Measurements from ENCODE around the gene SIGLEC11.
"Not testable (repeated sequence)": the region's sequence is repeated elsewhere in the genome, so short reads cannot be mapped to it uniquely, and the experiment has no call there.

SIGLEC11 gene, protein sequence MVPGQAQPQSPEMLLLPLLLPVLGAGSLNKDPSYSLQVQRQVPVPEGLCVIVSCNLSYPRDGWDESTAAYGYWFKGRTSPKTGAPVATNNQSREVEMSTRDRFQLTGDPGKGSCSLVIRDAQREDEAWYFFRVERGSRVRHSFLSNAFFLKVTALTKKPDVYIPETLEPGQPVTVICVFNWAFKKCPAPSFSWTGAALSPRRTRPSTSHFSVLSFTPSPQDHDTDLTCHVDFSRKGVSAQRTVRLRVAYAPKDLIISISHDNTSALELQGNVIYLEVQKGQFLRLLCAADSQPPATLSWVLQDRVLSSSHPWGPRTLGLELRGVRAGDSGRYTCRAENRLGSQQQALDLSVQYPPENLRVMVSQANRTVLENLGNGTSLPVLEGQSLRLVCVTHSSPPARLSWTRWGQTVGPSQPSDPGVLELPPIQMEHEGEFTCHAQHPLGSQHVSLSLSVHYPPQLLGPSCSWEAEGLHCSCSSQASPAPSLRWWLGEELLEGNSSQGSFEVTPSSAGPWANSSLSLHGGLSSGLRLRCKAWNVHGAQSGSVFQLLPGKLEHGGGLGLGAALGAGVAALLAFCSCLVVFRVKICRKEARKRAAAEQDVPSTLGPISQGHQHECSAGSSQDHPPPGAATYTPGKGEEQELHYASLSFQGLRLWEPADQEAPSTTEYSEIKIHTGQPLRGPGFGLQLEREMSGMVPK

GRCh38 chr19:49960980-49961379 is at the start of gene SIGLEC11:
Gene SIGLEC11 (minus strand): TSS chr19:49961172. CDS start chr19:49961081, 91 bp downstream.
- H3K9me3 ChIP-seq (ENCODE audit: control insufficient read depth, low read length); H3K4me3 ChIP-seq (ENCODE audit: low read length); H3K27me3 ChIP-seq (ENCODE audit: control insufficient read depth, insufficient read depth, low read length); H3K36me3 ChIP-seq (ENCODE audit: control insufficient read depth, insufficient read depth, low read length); H3K4me1 ChIP-seq (ENCODE audit: control insufficient read depth, insufficient read depth, low read length); H3K9ac ChIP-seq (ENCODE audit: low read length): not testable (repeated sequence)

- Histone ChIP-seq H3K4me3 (ENCODE audit: low read length) (no peak overlapping the region), H3K4me1 (ENCODE audit: control insufficient read depth, insufficient read depth, low read length) (peaks cover 8% of the 10 kb centered on the region), H3K27me3 (ENCODE audit: control insufficient read depth, insufficient read depth, low read length) (no peaks in the 10 kb centered on the region), H3K9me3 (ENCODE audit: control insufficient read depth, low read length) (no peaks in the 10 kb centered on the region), H3K9ac (ENCODE audit: low read length) (no peak overlapping the region), H3K36me3 (ENCODE audit: control insufficient read depth, insufficient read depth, low read length) (peaks cover 14% of the 10 kb centered on the region)
These were observed 47.6 kb upstream of the SIGLEC11 start for GRCh38 chr19:50008532-50008931.

GRCh38 chr19:50007947-50008346 is 47.0 kb upstream of the SIGLEC11 start:
- Histone ChIP-seq H3K27me3 (ENCODE audit: control insufficient read depth, insufficient read depth, low read length) (no peaks in the 10 kb centered on the region), H3K4me1 (ENCODE audit: control insufficient read depth, insufficient read depth, low read length) (peaks cover 8% of the 10 kb centered on the region), H3K36me3 (ENCODE audit: control insufficient read depth, insufficient read depth, low read length) (peaks cover 11% of the 10 kb centered on the region), H3K9ac (ENCODE audit: low read length) (no peak overlapping the region), H3K9me3 (ENCODE audit: control insufficient read depth, low read length) (no peaks in the 10 kb centered on the region), H3K4me3 (ENCODE audit: low read length) (no peak overlapping the region)

DNA sequence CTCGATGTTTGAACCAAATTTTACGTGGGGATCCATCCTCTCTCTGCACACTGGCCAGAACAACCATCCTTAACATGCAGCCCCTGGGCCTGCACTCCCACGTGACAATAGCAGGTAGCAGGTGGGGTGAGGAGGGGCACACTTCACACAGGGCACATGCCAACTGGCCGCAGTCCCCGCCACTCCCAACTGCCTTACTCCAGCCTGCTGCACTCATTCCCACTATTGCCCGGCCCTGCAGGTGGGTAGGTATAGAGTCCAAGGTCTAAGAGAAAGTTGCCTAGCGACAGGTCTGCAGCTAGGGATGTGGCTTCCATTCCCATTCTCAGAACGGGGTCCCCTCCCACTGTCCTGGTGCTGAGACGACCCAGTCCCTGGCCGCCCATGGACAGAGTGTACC is 46.2 kb upstream of the SIGLEC11 start:
- Histone ChIP-seq H3K27me3 (ENCODE audit: control insufficient read depth, insufficient read depth, low read length) (no peaks in the 10 kb centered on the region), H3K9ac (ENCODE audit: low read length) (no peak overlapping the region), H3K9me3 (ENCODE audit: control insufficient read depth, low read length) (no peaks in the 10 kb centered on the region), H3K4me1 (ENCODE audit: control insufficient read depth, insufficient read depth, low read length) (peaks cover 8% of the 10 kb centered on the region), H3K36me3 (ENCODE audit: control insufficient read depth, insufficient read depth, low read length) (peaks cover 11% of the 10 kb centered on the region), H3K4me3 (ENCODE audit: low read length) (no peak overlapping the region)

GRCh38 chr19:50005428-50005827 is 44.5 kb upstream of the SIGLEC11 start:
- Histone ChIP-seq H3K4me1 (ENCODE audit: control insufficient read depth, insufficient read depth, low read length) (peaks cover 8% of the 10 kb centered on the region), H3K36me3 (ENCODE audit: control insufficient read depth, insufficient read depth, low read length) (peaks cover 12% of the 10 kb centered on the region), H3K9me3 (ENCODE audit: control insufficient read depth, low read length) (no peaks in the 10 kb centered on the region), H3K9ac (ENCODE audit: low read length) (no peak overlapping the region), H3K4me3 (ENCODE audit: low read length) (no peak overlapping the region), H3K27me3 (ENCODE audit: control insufficient read depth, insufficient read depth, low read length) (no peaks in the 10 kb centered on the region)

DNA sequence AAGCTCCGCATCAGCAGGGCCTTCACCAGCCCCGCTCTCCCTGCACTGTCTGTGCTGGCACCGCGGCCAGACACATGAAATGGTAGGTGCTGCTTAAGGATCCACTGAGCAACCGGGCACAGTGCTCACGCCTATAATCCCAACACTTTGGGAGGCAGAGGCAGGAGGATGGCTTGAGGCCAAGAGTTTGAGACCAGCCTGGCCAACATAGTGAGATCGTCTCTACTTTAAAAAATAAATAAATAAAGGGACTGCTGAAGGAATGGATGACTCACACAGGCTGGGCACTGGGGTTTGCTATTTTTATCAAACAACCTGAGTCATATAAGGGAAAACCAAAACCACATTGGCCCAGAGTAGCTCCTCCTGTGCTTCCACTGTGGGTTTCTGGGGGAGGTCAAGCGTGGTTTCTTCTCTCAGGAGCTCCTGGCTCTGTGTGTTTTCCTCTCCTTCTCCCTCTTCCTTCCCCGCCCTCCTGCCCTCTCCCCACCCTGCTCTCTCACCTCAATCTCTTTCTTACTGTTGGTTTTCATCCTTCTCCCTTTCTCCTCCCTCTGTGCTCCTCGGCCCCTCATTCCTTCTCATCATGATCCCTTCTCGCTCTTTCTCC is 42.9 kb upstream of the SIGLEC11 start:
- peaks cover 8% of the 10 kb centered on the region for H3K4me1 ChIP-seq (ENCODE audit: control insufficient read depth, insufficient read depth, low read length)
- no peak overlapping the region for H3K4me3 ChIP-seq (ENCODE audit: low read length)
- no peaks in the 10 kb centered on the region for H3K27me3 ChIP-seq (ENCODE audit: control insufficient read depth, insufficient read depth, low read length)
- no peak overlapping the region for H3K9ac ChIP-seq (ENCODE audit: low read length)
- H3K9me3 ChIP-seq (ENCODE audit: control insufficient read depth, low read length): no peaks in the 10 kb centered on the region
- peaks cover 16% of the 10 kb centered on the region for H3K36me3 ChIP-seq (ENCODE audit: control insufficient read depth, insufficient read depth, low read length)

GRCh38 chr19:50003254-50003788 is 42.3 kb upstream of the SIGLEC11 start:
- Histone ChIP-seq H3K4me3 (ENCODE audit: low read length) (no peak overlapping the region), H3K9me3 (ENCODE audit: control insufficient read depth, low read length) (no peaks in the 10 kb centered on the region), H3K4me1 (ENCODE audit: control insufficient read depth, insufficient read depth, low read length) (peaks cover 8% of the 10 kb centered on the region), H3K9ac (ENCODE audit: low read length) (no peak overlapping the region), H3K36me3 (ENCODE audit: control insufficient read depth, insufficient read depth, low read length) (peaks cover 11% of the 10 kb centered on the region), H3K27me3 (ENCODE audit: control insufficient read depth, insufficient read depth, low read length) (no peaks in the 10 kb centered on the region)

- Histone ChIP-seq H3K27me3 (ENCODE audit: control insufficient read depth, insufficient read depth, low read length) (no peaks in the 10 kb centered on the region), H3K9me3 (ENCODE audit: control insufficient read depth, low read length) (no peaks in the 10 kb centered on the region), H3K4me1 (ENCODE audit: control insufficient read depth, insufficient read depth, low read length) (peaks cover 8% of the 10 kb centered on the region), H3K9ac (ENCODE audit: low read length) (no peak overlapping the region), H3K36me3 (ENCODE audit: control insufficient read depth, insufficient read depth, low read length) (peaks cover 10% of the 10 kb centered on the region), H3K4me3 (ENCODE audit: low read length) (no peak overlapping the region)
These were observed 41.5 kb upstream of the SIGLEC11 start for GRCh38 chr19:50002386-50002960.

DNA sequence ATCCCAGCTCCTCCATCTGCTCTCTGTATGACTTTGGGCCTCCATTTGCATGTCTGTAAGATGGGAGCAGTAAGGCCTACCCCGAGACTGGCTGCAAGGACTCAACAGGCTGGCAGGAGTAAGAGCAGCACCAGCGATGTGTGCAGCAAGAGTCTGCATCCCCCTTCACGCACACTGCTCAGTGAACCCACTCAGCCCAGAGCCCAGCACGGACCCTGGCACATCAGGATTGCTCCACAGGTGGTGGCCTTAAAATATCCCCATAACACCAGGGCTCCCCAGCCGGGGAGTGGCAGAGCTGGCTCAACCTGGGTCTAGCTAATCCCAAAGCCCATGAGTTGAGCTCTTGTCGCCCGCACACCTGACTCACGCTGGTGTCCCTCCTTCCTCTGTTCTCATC is 40.8 kb upstream of the SIGLEC11 start:
- no peaks in the 10 kb centered on the region for H3K9me3 ChIP-seq (ENCODE audit: control insufficient read depth, low read length)
- H3K4me3 ChIP-seq (ENCODE audit: low read length): no peak overlapping the region
- peaks cover 8% of the 10 kb centered on the region for H3K4me1 ChIP-seq (ENCODE audit: control insufficient read depth, insufficient read depth, low read length)
- H3K9ac ChIP-seq (ENCODE audit: low read length): no peak overlapping the region
- peaks cover 5% of the 10 kb centered on the region for H3K36me3 ChIP-seq (ENCODE audit: control insufficient read depth, insufficient read depth, low read length)
- H3K27me3 ChIP-seq (ENCODE audit: control insufficient read depth, insufficient read depth, low read length): no peaks in the 10 kb centered on the region

DNA sequence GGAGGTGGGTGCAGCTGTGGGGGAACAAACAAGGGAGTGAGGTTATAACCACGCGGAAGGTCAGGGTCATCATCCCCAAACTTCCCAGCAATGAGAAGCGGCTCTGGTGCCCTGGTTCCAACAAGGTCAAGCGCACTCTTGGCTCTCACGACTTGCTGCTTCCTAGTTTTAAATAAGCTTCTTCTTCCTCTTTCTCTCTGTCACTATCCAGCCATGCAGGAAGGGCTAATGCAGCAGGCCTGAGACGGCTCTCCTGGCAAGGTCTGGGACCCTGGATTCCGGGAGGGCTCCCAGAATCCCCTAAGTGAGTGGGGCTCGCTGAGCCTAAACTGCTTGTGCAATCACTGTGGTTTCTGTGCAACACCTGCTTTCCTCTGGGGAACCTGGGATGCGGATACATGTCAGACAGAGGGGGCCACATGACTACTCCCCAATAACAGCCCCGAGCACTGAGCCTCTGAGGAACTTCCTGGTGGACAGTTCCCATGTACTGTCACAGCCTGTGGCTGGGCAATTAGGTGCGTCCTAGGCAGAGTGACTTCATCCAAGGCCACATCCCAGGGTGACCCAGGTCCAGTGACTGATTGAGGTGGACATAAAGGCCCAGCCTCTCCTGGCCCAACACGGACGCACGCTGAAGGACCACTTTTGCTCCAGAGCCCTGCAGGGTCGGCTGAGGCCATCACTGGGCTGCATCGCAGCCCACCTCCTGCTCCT is 40.0 kb upstream of the SIGLEC11 start:
- Histone ChIP-seq H3K4me3 (ENCODE audit: low read length) (no peak overlapping the region), H3K9me3 (ENCODE audit: control insufficient read depth, low read length) (no peaks in the 10 kb centered on the region), H3K27me3 (ENCODE audit: control insufficient read depth, insufficient read depth, low read length) (no peaks in the 10 kb centered on the region), H3K9ac (ENCODE audit: low read length) (no peak overlapping the region), H3K36me3 (ENCODE audit: control insufficient read depth, insufficient read depth, low read length) (peaks cover 4% of the 10 kb centered on the region), H3K4me1 (ENCODE audit: control insufficient read depth, insufficient read depth, low read length) (peaks cover 8% of the 10 kb centered on the region)

- Histone ChIP-seq H3K9me3 (ENCODE audit: control insufficient read depth, low read length) (no peaks in the 10 kb centered on the region), H3K27me3 (ENCODE audit: control insufficient read depth, insufficient read depth, low read length) (no peaks in the 10 kb centered on the region), H3K4me3 (ENCODE audit: low read length) (no peak overlapping the region), H3K9ac (ENCODE audit: low read length) (no peak overlapping the region), H3K4me1 (ENCODE audit: control insufficient read depth, insufficient read depth, low read length) (peaks cover 8% of the 10 kb centered on the region), H3K36me3 (ENCODE audit: control insufficient read depth, insufficient read depth, low read length) (peaks cover 5% of the 10 kb centered on the region)
These were observed 39.3 kb upstream of the SIGLEC11 start for GRCh38 chr19:50000038-50000840.
